ENCODE data around the gene RNU1-1. TPM values are rescaled to one million over a fixed set of nuclear protein-coding genes. Genes with fewer than 3 reads are reported as not detected.
A peak's percentile ranks its signal among the peaks of the same experiment; 100 is the strongest.
"Not testable (repeated sequence)": the region's sequence is repeated elsewhere in the genome, so short reads cannot be mapped to it uniquely, and the experiment has no call there.

Gene RNU1-1
- polyA plus RNA-seq, 1 of the 3 experiments (the other 2 are of a cell fraction): not detected

DNA sequence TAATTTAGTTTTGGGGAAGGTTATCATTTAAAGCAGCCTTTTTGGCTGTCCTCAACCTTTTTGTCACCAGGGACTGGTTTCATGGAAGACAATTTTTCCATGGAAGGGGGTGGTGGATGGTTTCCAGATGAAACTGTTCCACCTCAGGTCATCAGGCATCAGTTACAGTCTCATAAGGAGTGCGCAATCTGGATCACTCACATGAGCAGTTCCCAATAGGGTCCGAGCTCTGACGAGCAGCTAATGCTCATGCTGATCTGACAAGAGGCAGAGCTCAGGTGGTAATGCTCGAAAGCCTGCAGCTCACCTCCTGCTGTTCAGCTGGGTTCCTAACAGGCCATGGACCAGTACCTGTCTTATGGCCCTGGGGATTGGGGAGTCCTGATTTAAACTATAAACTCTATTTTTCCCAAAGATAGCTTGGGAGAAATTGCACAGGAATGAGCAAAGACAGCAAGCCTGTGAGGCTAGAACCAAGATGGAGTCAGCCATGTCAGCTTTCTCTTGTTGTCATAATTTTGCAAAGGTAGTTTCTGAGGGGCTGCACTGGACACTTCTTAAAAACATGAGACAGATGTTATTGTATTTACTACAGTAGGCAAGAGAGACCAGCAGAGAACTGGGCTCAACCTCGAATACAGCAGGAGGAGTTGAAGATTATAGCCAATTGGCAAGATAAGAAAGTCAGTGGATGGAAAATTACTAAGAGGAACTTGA lies 2.8 kb upstream of the RNU1-1 start:
- H3K9ac ChIP-seq; CTCF ChIA-PET; H3K27me3 ChIP-seq (ENCODE audit: insufficient read depth); DNase-seq; H3K4me2 ChIP-seq; POLR2A ChIA-PET; H4K20me1 ChIP-seq (ENCODE audit: insufficient read depth); H3K9me3 ChIP-seq; H3K9me2 ChIP-seq; H2AFZ ChIP-seq (ENCODE audit: low read depth); H3K4me3 ChIP-seq (ENCODE audit: low read depth in 2 of 2, low read length in 1 of 2); H3K36me3 ChIP-seq (replicated peaks in 1 of 2; ENCODE audit: control insufficient read depth in 1 of 2, insufficient read depth in 2 of 2, low read length in 1 of 2); H3K4me1 ChIP-seq (ENCODE audit: control insufficient read depth in 1 of 2, insufficient read depth in 2 of 2, low read depth in 1 of 2, low read length in 1 of 2); H3K27ac ChIP-seq (ENCODE audit: low read depth in 2 of 2, low read length in 1 of 2); H3K79me2 ChIP-seq (ENCODE audit: insufficient read depth); H3F3A ChIP-seq (replicated peaks; ENCODE audit: insufficient read depth): not testable (repeated sequence)
- 59% methylated on average over 5 of the region's 5 CpGs for WGBS (ENCODE audit: low lambda C conversion rate)

- H4K20me1 ChIP-seq (ENCODE audit: insufficient read depth); H3K36me3 ChIP-seq (replicated peaks in 1 of 2; ENCODE audit: control insufficient read depth in 1 of 2, insufficient read depth in 2 of 2, low read length in 1 of 2); H3F3A ChIP-seq (replicated peaks; ENCODE audit: insufficient read depth); H2AFZ ChIP-seq (ENCODE audit: low read depth); H3K9ac ChIP-seq; H3K79me2 ChIP-seq (ENCODE audit: insufficient read depth); H3K27me3 ChIP-seq (ENCODE audit: insufficient read depth); H3K4me1 ChIP-seq (ENCODE audit: control insufficient read depth in 1 of 2, insufficient read depth in 2 of 2, low read depth in 1 of 2, low read length in 1 of 2); H3K9me3 ChIP-seq; CTCF ChIA-PET; H3K9me2 ChIP-seq: not testable (repeated sequence)
- 15% methylated on average over 25 of the region's 26 CpGs for WGBS (ENCODE audit: low lambda C conversion rate)
- Histone ChIP-seq H3K4me3 (ENCODE audit: low read depth in 2 of 2, low read length in 1 of 2) (peak overlapping the region in 1 of 2 experiments; percentile 19; a peak in 2 of 4 replicates), H3K4me2 (peak overlapping the region; percentile 67), H3K27ac (ENCODE audit: low read depth in 2 of 2, low read length in 1 of 2) (peak overlapping the region; percentile 42 to 85; a peak in 3 of 4 replicates)
- TF ChIP-seq TCF12 (IDR thresholded peaks at IDR 0.05) (peak; percentile 25; the same call in 1 of the 2 replicates), SIN3A (IDR thresholded peaks at IDR 0.05; ENCODE audit: borderline replicate concordance, low read depth, low read length) (peak; percentile 98), EP300 (IDR thresholded peaks at IDR 0.05; ENCODE audit: borderline replicate concordance in 1 of 2, low read depth in 1 of 2, low read length in 1 of 2) (peak in 1 of 2 experiments; percentile 47; a peak in 1 of 4 replicates), PBX3 (IDR thresholded peaks at IDR 0.05) (peak; percentile 20; the same call in 1 of the 2 replicates), JUND (IDR thresholded peaks at IDR 0.05) (peak; percentile 46; the same call in 1 of the 2 replicates), TAF1 (IDR thresholded peaks at IDR 0.05; ENCODE audit: borderline replicate concordance, low read depth, low read length) (peak; percentile 28; the same call in 1 of the 2 replicates), YY1 (IDR thresholded peaks at IDR 0.05; ENCODE audit: low read depth) (peak; percentile 65; the same call in 1 of the 2 replicates), POLR2AphosphoS5 (IDR thresholded peaks at IDR 0.05; ENCODE audit: low read depth, low read length) (peak; percentile 98), CHD2 (IDR thresholded peaks at IDR 0.05; ENCODE audit: low read length, partially characterized antibody) (peak; percentile 60), TEAD4 (IDR thresholded peaks at IDR 0.05; ENCODE audit: borderline replicate concordance, insufficient read depth) (peak; percentile 22; the same call in 1 of the 2 replicates)
- TF ChIP-seq, protein P1, sequence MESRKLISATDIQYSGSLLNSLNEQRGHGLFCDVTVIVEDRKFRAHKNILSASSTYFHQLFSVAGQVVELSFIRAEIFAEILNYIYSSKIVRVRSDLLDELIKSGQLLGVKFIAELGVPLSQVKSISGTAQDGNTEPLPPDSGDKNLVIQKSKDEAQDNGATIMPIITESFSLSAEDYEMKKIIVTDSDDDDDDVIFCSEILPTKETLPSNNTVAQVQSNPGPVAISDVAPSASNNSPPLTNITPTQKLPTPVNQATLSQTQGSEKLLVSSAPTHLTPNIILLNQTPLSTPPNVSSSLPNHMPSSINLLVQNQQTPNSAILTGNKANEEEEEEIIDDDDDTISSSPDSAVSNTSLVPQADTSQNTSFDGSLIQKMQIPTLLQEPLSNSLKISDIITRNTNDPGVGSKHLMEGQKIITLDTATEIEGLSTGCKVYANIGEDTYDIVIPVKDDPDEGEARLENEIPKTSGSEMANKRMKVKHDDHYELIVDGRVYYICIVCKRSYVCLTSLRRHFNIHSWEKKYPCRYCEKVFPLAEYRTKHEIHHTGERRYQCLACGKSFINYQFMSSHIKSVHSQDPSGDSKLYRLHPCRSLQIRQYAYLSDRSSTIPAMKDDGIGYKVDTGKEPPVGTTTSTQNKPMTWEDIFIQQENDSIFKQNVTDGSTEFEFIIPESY (IDR thresholded peaks at IDR 0.05; ENCODE audit: borderline replicate concordance, low read depth): peak; percentile 68
- peak; percentile 61 for DNase-seq
- POLR2A ChIA-PET: interaction anchor here (0.7 to 1.1 kb wide), 5 partner anchors 93 to 401 kb away, joined by 3 to 7 read pairs (median 4); no protein-coding TSS in a partner anchor
Observed at GRCh38 chr1:16513412-16514106, 526 bp downstream of the RNU1-1 start.

DNA sequence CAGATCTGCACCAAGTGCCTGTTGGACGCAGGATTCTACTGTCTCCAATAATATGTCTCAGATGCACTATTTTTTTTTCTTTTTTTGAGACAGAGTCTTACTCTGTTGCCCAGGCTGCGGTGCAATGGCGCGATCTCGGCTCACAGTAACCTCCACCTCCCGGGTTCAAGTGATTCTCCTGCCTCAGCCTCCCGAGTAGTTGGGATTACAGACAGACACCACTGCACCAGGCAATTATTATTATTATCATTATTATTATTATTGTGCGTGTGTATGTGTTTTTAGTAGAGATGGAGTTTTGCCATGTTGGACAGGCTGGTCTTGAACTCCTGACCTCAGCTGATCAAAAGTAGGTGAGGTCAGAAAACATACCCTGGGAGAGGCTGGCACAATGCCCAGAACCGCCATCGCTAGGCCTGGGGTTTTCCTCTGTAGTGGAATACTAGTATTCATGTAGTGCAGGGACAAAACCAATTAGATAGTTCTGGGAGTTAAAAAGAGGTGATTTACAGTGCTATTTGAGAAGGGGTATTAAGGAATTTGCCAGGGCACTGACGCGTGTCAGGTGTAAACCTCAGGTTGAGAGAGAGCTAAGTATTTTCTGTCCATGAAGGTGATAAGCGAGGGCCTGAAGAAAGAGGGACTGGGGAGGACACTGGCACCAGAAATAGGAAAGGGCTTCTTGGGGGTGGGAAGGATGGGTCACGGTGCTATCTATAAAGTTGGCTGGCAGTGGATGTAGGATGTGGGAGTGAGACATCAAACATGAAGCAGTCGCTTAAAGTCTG lies 1.3 kb downstream of the RNU1-1 start:
- H3K79me2 ChIP-seq (ENCODE audit: insufficient read depth); H3K9me2 ChIP-seq; H3K9me3 ChIP-seq; CTCF ChIA-PET; H3K9ac ChIP-seq; DNase-seq; H4K20me1 ChIP-seq (ENCODE audit: insufficient read depth); H3K4me1 ChIP-seq (ENCODE audit: control insufficient read depth in 1 of 2, insufficient read depth in 2 of 2, low read depth in 1 of 2, low read length in 1 of 2); H3K27me3 ChIP-seq (ENCODE audit: insufficient read depth); H3F3A ChIP-seq (replicated peaks; ENCODE audit: insufficient read depth); H2AFZ ChIP-seq (ENCODE audit: low read depth); H3K36me3 ChIP-seq (replicated peaks in 1 of 2; ENCODE audit: control insufficient read depth in 1 of 2, insufficient read depth in 2 of 2, low read length in 1 of 2): not testable (repeated sequence)
- Histone ChIP-seq H3K4me3 (ENCODE audit: low read depth in 2 of 2, low read length in 1 of 2) (peak overlapping the region in 1 of 2 experiments; percentile 19; a peak in 1 of 4 replicates), H3K27ac (ENCODE audit: low read depth in 2 of 2, low read length in 1 of 2) (peak overlapping the region in 1 of 2 experiments; percentile 53; a peak in 2 of 4 replicates), H3K4me2 (peak overlapping the region; percentile 67)
- POLR2A ChIA-PET: interaction anchor here (1.1 kb wide), 1 partner anchor 132 kb away, joined by 4 read pairs; no protein-coding TSS in a partner anchor
- 64% methylated on average over 15 of the region's 15 CpGs for WGBS (ENCODE audit: low lambda C conversion rate)
